A549 (cell line): ENCODE results near the gene ERGIC1. TPM values are rescaled to one million over a fixed set of nuclear protein-coding genes. Genes with fewer than 3 reads are reported as not detected.

Source experiments
- ATAC-seq, 2 experiments: fragments of 200-7000 bp in 1 of 2; fragments of >200 bp in 1 of 2; cut with Nextera tagmentation in 1 of 2; cut with Tn5 transposase in 1 of 2; 3 replicates each; pipeline versions ENCODE4 v1.8.0 to v1.9.1; 2018 to 2020; ENCODE audit warnings: mild to moderate bottlenecking in 1 of 2, moderate library complexity in 1 of 2
- CTCF ChIA-PET: fragments of 300-600 bp; sonication (Branson Sonifier 250); formaldehyde crosslinking; extraction: SDS; loops from one replicate; lab custom pipeline; 2021; ENCODE audit warnings: antibody characterized with exemption, inconsistent platforms; lab: Yijun Ruan, JAX
- POLR2A ChIA-PET: fragments of 350-600 bp; formaldehyde crosslinking; extraction: SDS; loops from one replicate; lab custom pipeline; 2021; ENCODE audit warnings: antibody characterized with exemption, inconsistent platforms; lab: Yijun Ruan, JAX
- DNase-seq, 2 experiments: peaks; one replicate each; pipeline versions ENCODE4 v3.0.0 to v3.0.0-alpha.2; 2011 to 2016; ENCODE audit warnings: low read depth in 1 of 2, low spot score in 1 of 2
- FAIRE-seq: peaks from 2 replicates; lab custom pipeline; 2011; peaks lifted over from hg19 to GRCh38; lab: Jason Lieb, UNC
- H3K27ac ChIP-seq, 2 experiments: fragments of >200 bp; sonication (Bioruptor Twin); formaldehyde crosslinking; 3 replicates each; pipeline ENCODE4 v1.5.1; 2016 to 2017
- H3K4me1 ChIP-seq: fragments of >200 bp; sonication (Bioruptor Twin); formaldehyde crosslinking; 3 replicates; pipeline ENCODE4 v1.6.1; 2016
- H3K4me2 ChIP-seq: fragments of >200 bp; sonication (Bioruptor Twin); formaldehyde crosslinking; 3 replicates; pipeline ENCODE4 v1.6.1; 2016
- H3K4me3 ChIP-seq: fragments of >200 bp; sonication (Bioruptor Twin); formaldehyde crosslinking; 3 replicates; pipeline ENCODE4 v1.5.1; 2016
- H3K9me3 ChIP-seq: fragments of >200 bp; sonication (Bioruptor Twin); formaldehyde crosslinking; 3 replicates; pipeline ENCODE4 v1.6.1; 2016
- ATOH8 ChIP-seq: fragments of 250-450 bp; sonication (Bioruptor Pico); IDR thresholded peaks from 2 replicates; pipeline ENCODE4 v1.5.0; 2020; ENCODE audit warnings: low read depth, mild to moderate bottlenecking, moderate library complexity
- BCL3 ChIP-seq: fragments of >200 bp; sonication (Bioruptor Twin); formaldehyde crosslinking; IDR thresholded peaks from 3 replicates; pipeline ENCODE4 v1.6.1; 2016
- EHF ChIP-seq: fragments of 250-450 bp; sonication (Bioruptor Pico); IDR thresholded peaks from 2 replicates; pipeline ENCODE4 v1.5.0; 2020; ENCODE audit warnings: mild to moderate bottlenecking
- EHMT2 ChIP-seq: fragments of 200-600 bp; sonication (generic); IDR thresholded peaks from 2 replicates; pipeline ENCODE4 v1.6.1; 2016; ENCODE audit warnings: antibody characterized with exemption, low read depth, mild to moderate bottlenecking, moderate library complexity
- EP300 ChIP-seq, 2 experiments: fragments of >200 bp; sonication (Bioruptor Twin); formaldehyde crosslinking; IDR thresholded peaks; 2 replicates in 1 of 2; 3 replicates in 1 of 2; pipeline ENCODE4 v1.6.1; 2016 to 2017
- ESRRA ChIP-seq: fragments of 150-350 bp; IDR thresholded peaks from 2 replicates; pipeline ENCODE4 v1.6.1; 2014; ENCODE audit warnings: mild to moderate bottlenecking, low read length, borderline replicate concordance
- FOSL2 ChIP-seq, 2 experiments: fragments of 450-650 bp in 1 of 2; fragments of >200 bp in 1 of 2; sonication (Bioruptor Twin) in 1 of 2; formaldehyde crosslinking; IDR thresholded peaks; 2 replicates each; pipeline versions ENCODE4 v1.5.0 to v1.6.1; 2016 to 2020; ENCODE audit warnings: mild to moderate bottlenecking in 1 of 2, moderate library complexity in 1 of 2
- FOXS1 ChIP-seq: fragments of 250-450 bp; sonication (Bioruptor Pico); IDR thresholded peaks from 2 replicates; pipeline ENCODE4 v1.5.0; 2020; ENCODE audit warnings: mild to moderate bottlenecking, moderate library complexity
- GATA3 ChIP-seq: IDR thresholded peaks from 2 replicates; pipeline ENCODE4 v1.6.1; 2012; ENCODE audit warnings: borderline replicate concordance
- HES2 ChIP-seq: fragments of >200 bp; sonication (Bioruptor Twin); formaldehyde crosslinking; IDR thresholded peaks from 2 replicates; pipeline ENCODE4 v1.6.1; 2016
- HOXA7 ChIP-seq: fragments of 250-450 bp; sonication (Bioruptor Pico); IDR thresholded peaks from 2 replicates; pipeline ENCODE4 v1.5.0; 2020; ENCODE audit warnings: mild to moderate bottlenecking, moderate library complexity
- HOXB13 ChIP-seq: fragments of 250-450 bp; sonication (Bioruptor Pico); IDR thresholded peaks from 2 replicates; pipeline ENCODE4 v1.5.0; 2020; ENCODE audit warnings: low read depth, mild to moderate bottlenecking, moderate library complexity
- HOXB5 ChIP-seq: fragments of 250-450 bp; sonication (Bioruptor Pico); IDR thresholded peaks from 2 replicates; pipeline ENCODE4 v1.5.0; 2020; ENCODE audit warnings: mild to moderate bottlenecking, moderate library complexity
- JUN ChIP-seq, 2 experiments: fragments of >200 bp; sonication (Bioruptor Twin); formaldehyde crosslinking; IDR thresholded peaks; 2 replicates in 1 of 2; 3 replicates in 1 of 2; pipeline ENCODE4 v1.6.1; 2016 to 2017
- JUNB ChIP-seq: fragments of >200 bp; sonication (Bioruptor Twin); formaldehyde crosslinking; IDR thresholded peaks from 2 replicates; pipeline ENCODE4 v1.6.1; 2016
- MAFK ChIP-seq: fragments of 450-650 bp; IDR thresholded peaks from 2 replicates; pipeline ENCODE4 v1.6.1; 2014; ENCODE audit not compliant: partially characterized antibody
- MAX ChIP-seq: IDR thresholded peaks from 2 replicates; pipeline ENCODE4 v1.6.1; 2012
- SMC3 ChIP-seq: fragments of >200 bp; sonication (Bioruptor Twin); formaldehyde crosslinking; IDR thresholded peaks from 3 replicates; pipeline ENCODE4 v1.6.1; 2018; ENCODE audit warnings: inconsistent platforms
- TP53 ChIP-seq: fragments of 250-450 bp; sonication (Bioruptor Pico); IDR thresholded peaks from 2 replicates; pipeline ENCODE4 v1.5.0; 2021; ENCODE audit warnings: mild to moderate bottlenecking, moderate library complexity
- WGBS: methylation state at CpG from one replicate; pipeline ENCODE4 v1.1.6; 2017; ENCODE audit errors: missing lambda C conversion rate; 5-methylcytosine and 5-hydroxymethylcytosine counted together
- polyA plus RNA-seq, 4 experiments: library from polyadenylated mRNA; depleted of rRNA in 3 of 4; stranded (reverse); fragments of >200 nt; fragmentation: RNase III in 1 of 4; extraction: RNeasy Plus Mini Kit Qiagen cat#74134 plus additional on column Dnase treatment in 1 of 4; gene quantifications; 2 replicates in 3 of 4; 3 replicates in 1 of 4; pipeline ENCODE4 v1.2.3, GENCODE V29; 2011 to 2017

ERGIC1 gene
- polyA plus RNA-seq, 2 of the 4 experiments (the other 2 are of a cell fraction) = 176 to 304 TPM

GRCh38 chr5:172858990-172859811 lies 25.1 kb downstream of the ERGIC1 start:
- POLR2A ChIA-PET = interaction anchor here (0.7 to 2.1 kb wide), 4 partner anchors 10 to 133 kb away, joined by 3 to 21 read pairs (median 6); partner anchors contain the start of genes DUSP1 and ERGIC1
- Histone ChIP-seq H3K4me1 (peaks cover 99% of the 10 kb centered on the region), H3K9me3 (no peaks in the 10 kb centered on the region), H3K4me3 (no peak overlapping the region; the same call in 2 of the 3 replicates), H3K4me2 (peak overlapping the region; percentile 63), H3K27ac (peak overlapping the region; percentile 96 to 99)
- FAIRE-seq (no peak), ATAC-seq (peak; percentile 55 to 69; a peak in 5 of 6 replicates), DNase-seq (peak; percentile 55 to 86)
- CTCF ChIA-PET = interaction anchor here (0.7 to 5.1 kb wide), 10 partner anchors 10 to 146 kb away, joined by 3 to 26 read pairs (median 4); partner anchors contain the start of gene DUSP1
- TF ChIP-seq EHMT2 (no peak), GATA3 (peak; percentile 41; the same call in 1 of the 2 replicates), JUN (IDR thresholded peaks at IDR 0.05) (peak in 1 of 2 experiments; percentile 59; a peak in 1 of 5 replicates), FOXS1 (CRISPR knock-in tag) (0 out of 2 replicates have a peak, but pooled peaks have one; percentile 40), HOXA7 (CRISPR knock-in tag) (0 out of 2 replicates have a peak, but pooled peaks have one; percentile 44), HOXB13 (CRISPR knock-in tag) (peak; percentile 13; the same call in 1 of the 2 replicates), MAX (peak; percentile 41), HES2 (no peak), ATOH8 (peak; percentile 85), FOSL2 (IDR thresholded peaks at IDR 0.05) (no peak), FOSL2 (CRISPR knock-in tag; IDR thresholded peaks at IDR 0.05) (peak; percentile 79), ESRRA (no peak), JUNB (0 out of 2 replicates have a peak, but pooled peaks have one; percentile 29), EP300 (IDR thresholded peaks at IDR 0.05) (peak in 1 of 2 experiments; percentile 68; a peak in 2 of 5 replicates)
- WGBS = 33% methylated on average over 15 of the region's 15 CpGs

GRCh38 chr5:172859966-172860365 lies 25.9 kb downstream of the ERGIC1 start:
- H3K9me3 ChIP-seq = no peaks in the 10 kb centered on the region
- TF ChIP-seq SMC3 = no peak
- TF ChIP-seq TP53 (CRISPR knock-in tag) = no peak
- no peak for TF ChIP-seq FOXS1 (CRISPR knock-in tag)
- WGBS = 66% methylated on average over 4 of the region's 4 CpGs
- ChIA-PET POLR2A (interaction anchor here (0.7 to 1.2 kb wide), 2 partner anchors 89 to 133 kb away, joined by 3 to 6 read pairs; partner anchors contain the start of gene DUSP1), CTCF (interaction anchor here (1.0 to 5.1 kb wide), 8 partner anchors 9 to 145 kb away, joined by 3 to 26 read pairs (median 5); partner anchors contain the start of gene DUSP1)
- DNase-seq (no peak), ATAC-seq (no peak), FAIRE-seq (no peak)
- no peak overlapping the region for H3K4me3 ChIP-seq
- peaks cover 99% of the 10 kb centered on the region for H3K4me1 ChIP-seq
- peak overlapping the region; percentile 96 to 99 for H3K27ac ChIP-seq
- peak overlapping the region; percentile 63 for H3K4me2 ChIP-seq

GRCh38 chr5:172860520-172861443 lies 26.7 kb downstream of the ERGIC1 start:
- no peak for DNase-seq
- WGBS = 67% methylated on average over 24 of the region's 24 CpGs

More at GRCh38 chr5:172860520-172861443, 26.7 kb downstream of the ERGIC1 start:
- Histone ChIP-seq H3K4me3 (no peak overlapping the region), H3K27ac (peak overlapping the region; percentile 96 to 99), H3K4me1 (peaks cover 99% of the 10 kb centered on the region), H3K9me3 (no peaks in the 10 kb centered on the region), H3K4me2 (peak overlapping the region; percentile 63)
- CTCF ChIA-PET = interaction anchor here (0.7 to 5.1 kb wide), 8 partner anchors 11 to 144 kb away, joined by 3 to 26 read pairs (median 4); partner anchors contain the start of gene DUSP1
- no peak for FAIRE-seq
- TF ChIP-seq MAFK (no peak), EHF (CRISPR knock-in tag) (peak; percentile 44; the same call in 1 of the 2 replicates), HOXB5 (CRISPR knock-in tag) (peak; percentile 45), BCL3 (no peak), MAX (peak; percentile 55; the same call in 1 of the 2 replicates), FOSL2 (IDR thresholded peaks at IDR 0.05) (no peak), FOSL2 (CRISPR knock-in tag; IDR thresholded peaks at IDR 0.05) (0 out of 2 replicates have a peak, but pooled peaks have one; percentile 2), ATOH8 (peak; percentile 51; the same call in 1 of the 2 replicates)
- TF ChIP-seq, all 56 proteins: peak for 5
- POLR2A ChIA-PET = interaction anchor here (1.2 kb wide), 1 partner anchor 90 kb away, joined by 6 read pairs; the partner anchor contains the start of gene DUSP1
- ATAC-seq = peak; percentile 8 to 23; a peak in 3 of 6 replicates
